Stimulated activated naive CD8-positive, alpha-beta T cell treated with anti-CD3 and anti-CD28 coated beads, Interleukin-15, Interleukin-2, amounts not matched to agents 100 ng/mL and 50 ng/mL, for 24 hours (primary cell): Measurements from ENCODE around the gene LRP1B.

Source experiments
- H3K27ac Mint-ChIP-seq: one replicate; pipeline ENCODE4 v1.8.0; 2021; ENCODE audit warnings: mild to moderate bottlenecking, mixed read lengths
- H3K27me3 Mint-ChIP-seq: one replicate; pipeline ENCODE4 v1.8.0; 2021; ENCODE audit warnings: mixed read lengths
- H3K36me3 Mint-ChIP-seq: one replicate; pipeline ENCODE4 v1.8.0; 2021; ENCODE audit warnings: low read depth, mixed read lengths
- H3K4me1 Mint-ChIP-seq: one replicate; pipeline ENCODE4 v1.8.0; 2021; ENCODE audit warnings: low read depth, mixed read lengths
- H3K4me3 Mint-ChIP-seq: one replicate; pipeline ENCODE4 v1.8.0; 2021; ENCODE audit warnings: mild to moderate bottlenecking, mixed read lengths
- H3K9me3 Mint-ChIP-seq: one replicate; pipeline ENCODE4 v1.8.0; 2021; ENCODE audit warnings: mixed read lengths

The LRP1B gene

GRCh38 chr2:141455877-141456276, 674.9 kb downstream of the LRP1B start:
- no peaks in the 10 kb centered on the region for H3K4me1 Mint-ChIP-seq
- H3K4me3 Mint-ChIP-seq = no peak overlapping the region
- H3K36me3 Mint-ChIP-seq = no peaks in the 10 kb centered on the region
- peaks cover 6% of the 10 kb centered on the region for H3K9me3 Mint-ChIP-seq
- H3K27me3 Mint-ChIP-seq = no peaks in the 10 kb centered on the region
- H3K27ac Mint-ChIP-seq = no peak overlapping the region

- Mint-ChIP-seq H3K9me3 (peaks cover 4% of the 10 kb centered on the region), H3K4me1 (no peaks in the 10 kb centered on the region), H3K36me3 (no peaks in the 10 kb centered on the region), H3K27me3 (no peaks in the 10 kb centered on the region), H3K4me3 (no peak overlapping the region), H3K27ac (no peak overlapping the region)
Observed at GRCh38 chr2:141455211-141455826, 675.5 kb downstream of the LRP1B start.

GRCh38 chr2:141440072-141440635, 690.7 kb downstream of the LRP1B start:
- no peaks in the 10 kb centered on the region for H3K27me3 Mint-ChIP-seq
- H3K4me1 Mint-ChIP-seq = no peaks in the 10 kb centered on the region

DNA sequence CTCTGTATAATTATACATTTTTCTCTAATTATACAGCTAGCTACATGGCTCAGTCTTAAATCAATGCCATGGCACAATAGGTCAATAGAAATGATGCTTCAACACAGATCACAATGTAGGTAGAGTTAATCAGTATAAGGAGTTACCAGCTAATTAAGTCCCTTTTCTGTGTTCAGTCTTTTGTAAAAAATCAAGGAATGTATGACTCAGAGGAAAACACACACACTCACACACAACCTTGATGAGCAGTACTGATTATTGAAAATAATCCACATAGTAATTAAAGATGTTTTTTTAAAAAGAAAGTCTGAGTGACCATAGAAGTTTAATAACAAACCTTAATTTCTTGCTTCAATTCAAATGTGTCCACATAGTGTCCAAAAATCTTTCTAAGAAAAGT, 691.3 kb downstream of the LRP1B start:
- H3K36me3 Mint-ChIP-seq = no peaks in the 10 kb centered on the region

More at GRCh38 chr2:141440072-141440635, 690.7 kb downstream of the LRP1B start:
- H3K4me3 Mint-ChIP-seq = no peak overlapping the region
- no peak overlapping the region for H3K27ac Mint-ChIP-seq
- peaks cover 4% of the 10 kb centered on the region for H3K9me3 Mint-ChIP-seq
- no peaks in the 10 kb centered on the region for H3K36me3 Mint-ChIP-seq

DNA sequence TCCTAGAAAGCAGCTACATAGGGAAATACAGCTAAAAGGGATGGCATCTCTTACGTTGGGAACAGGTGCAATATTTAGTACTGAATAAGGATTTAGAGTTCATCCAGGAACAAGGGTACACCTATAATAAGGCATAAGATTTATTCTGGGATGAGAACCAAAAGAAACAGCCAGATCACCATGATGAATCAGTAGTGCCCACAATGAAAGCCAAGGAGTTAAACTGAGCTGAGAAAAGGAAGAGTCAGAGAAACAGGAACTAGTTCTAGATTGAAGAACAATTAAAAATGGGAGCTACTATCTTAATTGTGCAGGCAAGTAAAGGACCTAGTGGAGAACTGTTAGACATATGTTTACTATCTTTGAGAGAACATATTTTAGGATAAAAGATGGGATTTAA, 692.3 kb downstream of the LRP1B start:
- H3K27ac Mint-ChIP-seq = no peak overlapping the region
- H3K9me3 Mint-ChIP-seq = no peaks in the 10 kb centered on the region
- no peaks in the 10 kb centered on the region for H3K27me3 Mint-ChIP-seq
- H3K36me3 Mint-ChIP-seq = no peaks in the 10 kb centered on the region
- H3K4me1 Mint-ChIP-seq = no peaks in the 10 kb centered on the region
- no peak overlapping the region for H3K4me3 Mint-ChIP-seq

More for the DNA sequence above, 691.3 kb downstream of the LRP1B start:
- Mint-ChIP-seq H3K27ac (no peak overlapping the region), H3K9me3 (peaks cover 4% of the 10 kb centered on the region), H3K27me3 (no peaks in the 10 kb centered on the region), H3K4me3 (no peak overlapping the region), H3K4me1 (no peaks in the 10 kb centered on the region)

DNA sequence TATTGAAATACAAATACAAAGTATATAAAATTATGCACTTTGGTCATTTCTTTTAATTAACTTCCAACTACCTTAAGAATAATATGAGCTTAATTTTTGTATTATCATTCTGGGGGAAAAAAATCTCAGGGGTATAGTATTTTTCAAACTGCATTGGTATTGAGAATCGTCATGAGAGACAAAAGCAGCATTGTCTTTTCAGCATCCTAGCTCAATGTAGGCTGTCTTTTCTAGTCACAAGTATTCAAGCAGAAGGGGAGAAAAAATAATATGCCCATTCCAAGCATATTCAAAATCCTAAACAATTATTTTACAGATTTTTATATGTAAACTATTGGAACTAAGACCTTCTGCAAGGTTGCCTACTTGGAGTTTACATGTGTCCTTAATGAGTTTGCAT, 693.3 kb downstream of the LRP1B start:
- no peaks in the 10 kb centered on the region for H3K36me3 Mint-ChIP-seq
- H3K4me1 Mint-ChIP-seq = no peaks in the 10 kb centered on the region
- H3K27me3 Mint-ChIP-seq = no peaks in the 10 kb centered on the region
- no peak overlapping the region for H3K27ac Mint-ChIP-seq
- H3K4me3 Mint-ChIP-seq = no peak overlapping the region
- H3K9me3 Mint-ChIP-seq = no peaks in the 10 kb centered on the region

DNA sequence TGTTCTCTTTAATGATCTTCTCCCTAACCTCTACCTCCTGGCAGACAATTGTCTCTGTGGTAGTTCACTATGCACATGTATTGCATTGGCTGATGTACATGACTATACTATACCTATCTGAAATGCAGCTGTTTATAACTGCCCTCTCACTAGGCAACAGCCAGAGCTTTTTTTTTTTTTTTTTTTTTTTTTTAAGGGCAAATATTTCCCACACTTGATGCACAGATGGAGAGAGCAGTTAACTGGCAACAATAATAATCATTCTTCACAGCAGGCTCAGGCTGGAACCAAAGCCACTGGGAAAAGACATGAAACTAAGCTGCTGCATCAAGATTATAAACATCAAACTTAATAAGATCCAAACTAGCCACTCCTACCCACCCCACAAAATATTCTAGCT, 707.7 kb downstream of the LRP1B start:
- no peaks in the 10 kb centered on the region for H3K27me3 Mint-ChIP-seq
- H3K36me3 Mint-ChIP-seq = no peaks in the 10 kb centered on the region
- peaks cover 5% of the 10 kb centered on the region for H3K9me3 Mint-ChIP-seq
- H3K27ac Mint-ChIP-seq = no peak overlapping the region
- H3K4me3 Mint-ChIP-seq = no peak overlapping the region
- H3K4me1 Mint-ChIP-seq = no peaks in the 10 kb centered on the region

- H3K27ac Mint-ChIP-seq = no peak overlapping the region
- H3K36me3 Mint-ChIP-seq = no peaks in the 10 kb centered on the region
- no peak overlapping the region for H3K4me3 Mint-ChIP-seq
Observed at GRCh38 chr2:141417246-141417797, 713.5 kb downstream of the LRP1B start.

DNA sequence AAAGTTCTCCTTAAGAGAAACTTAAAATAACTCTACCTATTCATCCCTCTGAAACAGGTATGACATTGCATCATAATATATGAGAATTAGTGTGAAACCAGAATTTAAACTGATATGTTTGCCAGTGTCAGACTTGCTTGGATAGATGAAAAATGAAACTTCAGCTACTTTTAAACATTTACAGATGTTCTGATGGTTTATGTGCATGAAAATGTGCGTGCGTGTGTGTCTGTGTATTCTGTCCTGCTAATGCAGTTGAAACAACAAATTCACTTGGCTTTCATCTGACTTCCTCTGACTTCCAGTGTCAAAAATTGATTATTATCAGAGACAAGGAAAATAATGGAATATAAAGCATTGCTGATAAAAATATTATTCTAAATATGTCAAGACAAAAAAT, 719.4 kb downstream of the LRP1B start:
- Mint-ChIP-seq H3K9me3 (no peaks in the 10 kb centered on the region), H3K27me3 (no peaks in the 10 kb centered on the region), H3K4me1 (no peaks in the 10 kb centered on the region), H3K27ac (no peak overlapping the region), H3K36me3 (no peaks in the 10 kb centered on the region), H3K4me3 (no peak overlapping the region)

More at GRCh38 chr2:141417246-141417797, 713.5 kb downstream of the LRP1B start:
- H3K4me1 Mint-ChIP-seq = peaks cover 4% of the 10 kb centered on the region
- peaks cover 5% of the 10 kb centered on the region for H3K9me3 Mint-ChIP-seq
- no peaks in the 10 kb centered on the region for H3K27me3 Mint-ChIP-seq

- H3K4me1 Mint-ChIP-seq = no peaks in the 10 kb centered on the region
- H3K36me3 Mint-ChIP-seq = no peaks in the 10 kb centered on the region
- no peak overlapping the region for H3K27ac Mint-ChIP-seq
- no peaks in the 10 kb centered on the region for H3K27me3 Mint-ChIP-seq
- H3K9me3 Mint-ChIP-seq = no peaks in the 10 kb centered on the region
- no peak overlapping the region for H3K4me3 Mint-ChIP-seq
Observed at GRCh38 chr2:141399270-141399669, 731.5 kb downstream of the LRP1B start.

DNA sequence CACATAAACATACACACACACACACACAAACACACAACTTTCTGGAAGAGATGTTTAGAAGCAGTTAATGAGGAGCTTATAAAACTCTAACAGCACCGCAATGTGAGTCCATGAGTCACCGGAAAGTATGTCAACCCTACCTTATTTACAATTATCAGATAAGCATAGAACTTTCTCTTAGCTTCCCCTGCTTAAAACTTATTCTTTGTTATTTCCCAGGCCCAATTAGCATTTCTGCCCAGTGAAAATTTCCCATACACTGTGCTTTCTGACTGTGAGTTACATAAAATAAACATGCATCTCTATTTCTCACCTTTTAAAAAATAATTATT, 737.6 kb downstream of the LRP1B start:
- H3K36me3 Mint-ChIP-seq = no peaks in the 10 kb centered on the region
- H3K27ac Mint-ChIP-seq = no peak overlapping the region
- H3K27me3 Mint-ChIP-seq = no peaks in the 10 kb centered on the region
- H3K9me3 Mint-ChIP-seq = peaks cover 4% of the 10 kb centered on the region
- H3K4me1 Mint-ChIP-seq = no peaks in the 10 kb centered on the region
- no peak overlapping the region for H3K4me3 Mint-ChIP-seq

DNA sequence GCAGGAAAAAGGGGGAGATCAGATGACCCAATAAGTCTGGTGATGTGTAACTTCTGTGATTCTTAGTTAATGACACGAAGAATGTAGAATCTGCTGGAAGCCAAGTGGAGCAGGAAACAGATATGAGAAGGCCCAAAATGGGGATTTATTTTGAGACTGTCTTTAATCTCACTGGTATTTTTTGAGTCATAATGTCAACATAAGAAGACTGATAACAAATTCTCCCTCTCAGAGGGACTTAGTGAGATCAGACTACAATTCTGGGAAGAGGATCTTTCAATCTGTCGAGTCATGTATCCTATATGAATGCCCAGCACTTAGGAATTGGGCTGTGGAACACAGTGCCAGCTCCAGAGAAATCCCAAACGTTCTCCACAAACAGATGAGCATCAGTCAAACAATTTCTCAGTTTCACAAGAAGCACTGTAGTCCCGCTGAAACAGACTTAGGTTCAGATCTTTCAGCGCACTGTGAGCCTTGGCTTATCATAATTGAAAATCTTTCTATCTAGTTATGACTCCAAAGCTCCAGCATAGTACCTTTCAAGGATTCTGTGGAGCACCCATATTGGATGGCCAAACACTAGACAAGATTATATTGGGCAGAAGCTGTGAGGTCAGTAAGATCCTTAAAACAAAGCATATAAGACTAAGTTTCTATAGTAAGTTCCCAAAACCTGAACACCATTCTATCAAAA, 738.2 kb downstream of the LRP1B start:
- Mint-ChIP-seq H3K4me1 (no peaks in the 10 kb centered on the region), H3K36me3 (no peaks in the 10 kb centered on the region), H3K4me3 (no peak overlapping the region), H3K9me3 (peaks cover 4% of the 10 kb centered on the region), H3K27ac (no peak overlapping the region), H3K27me3 (no peaks in the 10 kb centered on the region)

DNA sequence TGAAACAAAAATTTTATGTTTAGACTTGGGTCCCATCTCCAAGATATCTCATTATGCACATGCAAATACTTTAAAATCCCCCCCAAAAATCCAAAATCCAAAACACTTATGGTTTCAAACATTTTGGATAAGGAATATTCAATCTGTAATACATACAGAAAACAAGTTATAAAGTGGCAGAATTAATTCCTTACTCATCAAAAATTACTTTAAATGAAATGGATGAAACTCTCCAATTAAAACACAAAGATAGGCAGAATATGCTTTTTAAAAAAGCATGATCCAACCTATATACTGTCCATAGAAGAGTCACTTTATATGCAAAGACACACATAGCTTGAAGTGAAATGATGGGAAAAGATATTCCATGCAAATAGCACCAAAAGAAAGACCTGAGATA, 744.6 kb downstream of the LRP1B start:
- no peaks in the 10 kb centered on the region for H3K27me3 Mint-ChIP-seq
- H3K27ac Mint-ChIP-seq = no peak overlapping the region
- no peak overlapping the region for H3K4me3 Mint-ChIP-seq
- no peaks in the 10 kb centered on the region for H3K4me1 Mint-ChIP-seq
- no peaks in the 10 kb centered on the region for H3K36me3 Mint-ChIP-seq
- H3K9me3 Mint-ChIP-seq = peaks cover 4% of the 10 kb centered on the region

DNA sequence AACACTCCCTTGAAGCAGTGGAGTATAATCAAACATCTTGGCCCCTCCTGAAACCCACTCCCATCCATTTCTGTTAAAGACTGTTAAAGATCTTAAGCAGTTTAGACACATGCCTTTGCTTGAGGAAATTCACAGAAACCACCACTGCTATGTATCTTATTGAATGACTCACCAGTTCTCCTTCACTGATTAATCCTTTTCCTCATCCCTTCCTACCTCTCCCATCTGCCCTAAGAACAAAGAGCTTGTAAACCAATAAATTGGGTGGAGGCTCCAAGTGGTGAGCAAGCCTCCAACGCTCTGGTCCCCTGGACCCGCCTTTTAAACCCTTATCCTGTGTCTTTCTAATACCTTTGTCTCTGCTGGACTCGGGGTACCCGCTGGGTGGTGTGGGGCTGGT, 746.1 kb downstream of the LRP1B start:
- Mint-ChIP-seq H3K4me3 (no peak overlapping the region), H3K27me3 (no peaks in the 10 kb centered on the region), H3K27ac (no peak overlapping the region), H3K4me1 (no peaks in the 10 kb centered on the region), H3K9me3 (peaks cover 4% of the 10 kb centered on the region), H3K36me3 (no peaks in the 10 kb centered on the region)

DNA sequence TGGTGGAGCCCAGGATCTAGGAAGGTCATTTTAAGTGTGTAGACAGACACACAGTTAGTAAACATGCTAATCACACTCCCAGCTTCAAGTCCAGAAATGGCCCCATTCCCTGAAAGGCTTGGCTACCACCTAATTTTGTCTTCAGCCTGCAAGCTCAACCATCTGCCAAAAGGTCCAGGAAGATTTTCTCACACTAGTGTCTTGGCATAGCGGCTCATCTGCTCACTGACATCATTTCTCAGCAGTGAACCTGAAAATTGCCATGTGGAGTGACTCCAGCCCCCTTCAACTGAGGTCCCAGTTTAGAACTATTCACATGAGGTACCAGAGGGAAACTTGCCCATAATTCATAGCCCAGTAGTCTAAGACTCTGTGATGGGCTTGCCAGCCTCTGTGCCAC, 748.9 kb downstream of the LRP1B start:
- Mint-ChIP-seq H3K36me3 (no peaks in the 10 kb centered on the region), H3K27me3 (no peaks in the 10 kb centered on the region), H3K27ac (no peak overlapping the region), H3K4me3 (no peak overlapping the region), H3K4me1 (no peaks in the 10 kb centered on the region), H3K9me3 (peaks cover 11% of the 10 kb centered on the region)
